Hepatocyte (in vitro differentiated cells): Measurements from ENCODE around the gene PON1.

Experiments
- CTCF ChIP-seq: fragments of 200-600 bp; sonication (generic); IDR thresholded peaks from 2 replicates; pipeline ENCODE4 v1.5.1; 2016; ENCODE audit warnings: antibody characterized with exemption, mild to moderate bottlenecking; ENCODE audit not compliant: poor library complexity
- EZH2 ChIP-seq: fragments of 200-600 bp; sonication (generic); IDR thresholded peaks from 2 replicates; pipeline ENCODE4 v1.6.1; 2016; ENCODE audit warnings: antibody characterized with exemption, mild to moderate bottlenecking, borderline replicate concordance
- EZH2phosphoT487 ChIP-seq: fragments of 200-600 bp; sonication (generic); IDR thresholded peaks from one replicate; pipeline ENCODE4 v1.6.1; 2018; ENCODE audit warnings: antibody characterized with exemption, mild to moderate bottlenecking, low read depth, moderate library complexity; ENCODE audit not compliant: unreplicated experiment, severe bottlenecking

DNA sequence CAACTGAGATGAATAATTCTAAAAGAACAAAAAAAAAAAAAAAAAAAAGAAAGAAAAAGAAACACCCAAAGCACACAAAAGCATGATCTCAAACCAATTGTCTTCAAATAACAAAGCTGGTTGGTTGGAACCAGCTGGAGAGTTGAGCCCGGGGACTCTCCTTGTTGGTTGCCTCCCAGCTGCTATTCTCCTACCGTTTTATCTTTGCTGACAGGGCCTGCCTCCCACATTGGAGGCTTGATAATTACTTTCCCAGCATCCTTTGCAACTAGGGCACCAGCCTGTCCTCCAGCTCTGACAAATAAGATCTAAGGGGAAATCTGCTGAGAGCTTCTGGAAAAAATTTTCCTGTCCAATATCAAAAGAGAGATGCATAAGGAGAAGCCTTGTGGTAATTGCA is 6.8 kb downstream of the PON1 start:
- TF ChIP-seq CTCF = no peak
- TF ChIP-seq EZH2 = no peak
- no peak for TF ChIP-seq EZH2phosphoT487
